Activated CD8-positive, alpha-beta memory T cell treated with anti-CD3 and anti-CD28 coated beads, Interleukin-2, amount 10 ng/mL, durations not matched to agents 7 days and 5 days (primary cell): Measurements from ENCODE around the gene CRIM1. TPM values are rescaled to one million over a fixed set of nuclear protein-coding genes. Genes with fewer than 3 reads are reported as not detected.

Source experiments
- ATAC-seq: fragments of 150-1000 bp; cut with Tn5 transposase; one replicate; pipeline ENCODE4 v1.10.0; 2021; ENCODE audit warnings: moderate library complexity
- CTCF ChIA-PET: fragments of 350-600 bp; sonication (Branson Sonifier 250); formaldehyde crosslinking; loops from one replicate; lab custom pipeline; 2021; ENCODE audit warnings: antibody characterized with exemption; lab: Charles Lee
- DNase-seq: peaks from one replicate; pipeline ENCODE4 v3.0.0-alpha.2; 2020
- H3K27ac Mint-ChIP-seq: one replicate; pipeline ENCODE4 v1.8.0; 2021; ENCODE audit warnings: mild to moderate bottlenecking, mixed read lengths
- H3K27me3 Mint-ChIP-seq: one replicate; pipeline ENCODE4 v1.8.0; 2021; ENCODE audit warnings: mixed read lengths
- H3K36me3 Mint-ChIP-seq: one replicate; pipeline ENCODE4 v1.8.0; 2021; ENCODE audit warnings: mild to moderate bottlenecking, mixed read lengths
- H3K4me1 Mint-ChIP-seq: one replicate; pipeline ENCODE4 v1.8.0; 2021; ENCODE audit warnings: mixed read lengths
- H3K4me3 Mint-ChIP-seq: one replicate; pipeline ENCODE4 v1.8.0; 2021; ENCODE audit warnings: mild to moderate bottlenecking, moderate library complexity, mixed read lengths
- H3K9me3 Mint-ChIP-seq: one replicate; pipeline ENCODE4 v1.8.0; 2022; ENCODE audit warnings: low read depth, mixed read lengths
- total RNA-seq, 2 experiments: library from RNA; stranded (reverse); gene quantifications; one replicate each; pipeline ENCODE4 v1.2.3, GENCODE V29; 2021

CRIM1 gene
- total RNA-seq, 2 experiments from 2014 or later = 12.6 to 17.6 TPM

- ATAC-seq = no peak
Observed at GRCh38 chr2:36369716-36370115, 14.1 kb downstream of the CRIM1 start.

GRCh38 chr2:36370281-36370680 lies 14.7 kb downstream of the CRIM1 start:
- H3K9me3 Mint-ChIP-seq = no peaks in the 10 kb centered on the region
- H3K36me3 Mint-ChIP-seq = peaks cover 4% of the 10 kb centered on the region
- CTCF ChIA-PET = no interaction called here
- H3K4me1 Mint-ChIP-seq = peaks cover 16% of the 10 kb centered on the region
- no peak overlapping the region for H3K4me3 Mint-ChIP-seq
- no peaks in the 10 kb centered on the region for H3K27me3 Mint-ChIP-seq
- DNase-seq (no peak), ATAC-seq (no peak)
- H3K27ac Mint-ChIP-seq = no peak overlapping the region

More at GRCh38 chr2:36369716-36370115, 14.1 kb downstream of the CRIM1 start:
- CTCF ChIA-PET = interaction anchor here (0.8 kb wide), 1 partner anchor 17 kb away, joined by 3 read pairs; no protein-coding TSS in a partner anchor
- Mint-ChIP-seq H3K27ac (no peak overlapping the region), H3K4me3 (no peak overlapping the region), H3K9me3 (no peaks in the 10 kb centered on the region), H3K36me3 (peaks cover 4% of the 10 kb centered on the region), H3K27me3 (no peaks in the 10 kb centered on the region), H3K4me1 (peaks cover 16% of the 10 kb centered on the region)
- no peak for DNase-seq

- H3K27me3 Mint-ChIP-seq = no peaks in the 10 kb centered on the region
- H3K9me3 Mint-ChIP-seq = no peaks in the 10 kb centered on the region
- ATAC-seq (no peak), DNase-seq (no peak)
- H3K36me3 Mint-ChIP-seq = peaks cover 4% of the 10 kb centered on the region
- no peak overlapping the region for H3K27ac Mint-ChIP-seq
- H3K4me1 Mint-ChIP-seq = peaks cover 16% of the 10 kb centered on the region
- no peak overlapping the region for H3K4me3 Mint-ChIP-seq
- CTCF ChIA-PET = no interaction called here
Observed at GRCh38 chr2:36371070-36371874, 15.7 kb downstream of the CRIM1 start.

- H3K27ac Mint-ChIP-seq = no peak overlapping the region
- H3K4me1 Mint-ChIP-seq = peaks cover 16% of the 10 kb centered on the region
- CTCF ChIA-PET = interaction anchor here (1.3 kb wide), 1 partner anchor 19 kb away, joined by 3 read pairs; no protein-coding TSS in a partner anchor
- H3K36me3 Mint-ChIP-seq = peaks cover 4% of the 10 kb centered on the region
- ATAC-seq (no peak), DNase-seq (no peak)
- no peaks in the 10 kb centered on the region for H3K9me3 Mint-ChIP-seq
- no peak overlapping the region for H3K4me3 Mint-ChIP-seq
- H3K27me3 Mint-ChIP-seq = no peaks in the 10 kb centered on the region
Observed at GRCh38 chr2:36371928-36372391, 16.4 kb downstream of the CRIM1 start.

- peaks cover 4% of the 10 kb centered on the region for H3K36me3 Mint-ChIP-seq
- H3K4me1 Mint-ChIP-seq = peaks cover 16% of the 10 kb centered on the region
- H3K9me3 Mint-ChIP-seq = no peaks in the 10 kb centered on the region
- H3K27me3 Mint-ChIP-seq = no peaks in the 10 kb centered on the region
- ATAC-seq = no peak
- CTCF ChIA-PET = interaction anchor here (1.3 to 1.8 kb wide), 2 partner anchors 9 to 20 kb away, joined by 3 to 4 read pairs; no protein-coding TSS in a partner anchor
- H3K27ac Mint-ChIP-seq = no peak overlapping the region
- no peak for DNase-seq
- H3K4me3 Mint-ChIP-seq = no peak overlapping the region
Observed at GRCh38 chr2:36373149-36373926, 17.8 kb downstream of the CRIM1 start.

- H3K4me1 Mint-ChIP-seq = peaks cover 20% of the 10 kb centered on the region
- no peak for DNase-seq
- ATAC-seq = no peak
- peaks cover 4% of the 10 kb centered on the region for H3K36me3 Mint-ChIP-seq
- H3K4me3 Mint-ChIP-seq = no peak overlapping the region
- H3K27me3 Mint-ChIP-seq = no peaks in the 10 kb centered on the region
- H3K27ac Mint-ChIP-seq = no peak overlapping the region
- CTCF ChIA-PET = interaction anchor here (1.8 kb wide), 1 partner anchor 10 kb away, joined by 4 read pairs; no protein-coding TSS in a partner anchor
- no peaks in the 10 kb centered on the region for H3K9me3 Mint-ChIP-seq
Observed at GRCh38 chr2:36374585-36374984, 19.0 kb downstream of the CRIM1 start.

- Mint-ChIP-seq H3K36me3 (peaks cover 4% of the 10 kb centered on the region), H3K4me3 (no peak overlapping the region), H3K27me3 (no peaks in the 10 kb centered on the region), H3K4me1 (peaks cover 22% of the 10 kb centered on the region), H3K9me3 (no peaks in the 10 kb centered on the region), H3K27ac (no peak overlapping the region)
- CTCF ChIA-PET = interaction anchor here (1.6 kb wide), 1 partner anchor 12 kb away, joined by 4 read pairs; no protein-coding TSS in a partner anchor
- DNase-seq (no peak), ATAC-seq (no peak)
Observed at GRCh38 chr2:36376319-36376765, 20.8 kb downstream of the CRIM1 start.

- CTCF ChIA-PET = interaction anchor here (1.6 kb wide), 1 partner anchor 13 kb away, joined by 4 read pairs; no protein-coding TSS in a partner anchor
- no peak overlapping the region for H3K27ac Mint-ChIP-seq
- H3K4me3 Mint-ChIP-seq = no peak overlapping the region
- H3K4me1 Mint-ChIP-seq = peaks cover 22% of the 10 kb centered on the region
- DNase-seq = no peak
- H3K36me3 Mint-ChIP-seq = peaks cover 4% of the 10 kb centered on the region
- ATAC-seq = no peak
- H3K27me3 Mint-ChIP-seq = no peaks in the 10 kb centered on the region
- H3K9me3 Mint-ChIP-seq = no peaks in the 10 kb centered on the region
Observed at GRCh38 chr2:36376992-36377738, 21.6 kb downstream of the CRIM1 start.

- peaks cover 5% of the 10 kb centered on the region for H3K27me3 Mint-ChIP-seq
- DNase-seq (no peak), ATAC-seq (peak; percentile 33)
- H3K4me1 Mint-ChIP-seq = peaks cover 6% of the 10 kb centered on the region
- CTCF ChIA-PET = no interaction called here
- H3K9me3 Mint-ChIP-seq = no peaks in the 10 kb centered on the region
- no peak overlapping the region for H3K4me3 Mint-ChIP-seq
- no peaks in the 10 kb centered on the region for H3K36me3 Mint-ChIP-seq
- no peak overlapping the region for H3K27ac Mint-ChIP-seq
Observed at GRCh38 chr2:36379710-36380448, 24.3 kb downstream of the CRIM1 start.

- no peaks in the 10 kb centered on the region for H3K9me3 Mint-ChIP-seq
- no peak for DNase-seq
- H3K36me3 Mint-ChIP-seq = no peaks in the 10 kb centered on the region
- peaks cover 6% of the 10 kb centered on the region for H3K4me1 Mint-ChIP-seq
- no peak overlapping the region for H3K27ac Mint-ChIP-seq
- CTCF ChIA-PET = no interaction called here
- peaks cover 12% of the 10 kb centered on the region for H3K27me3 Mint-ChIP-seq
- no peak overlapping the region for H3K4me3 Mint-ChIP-seq
- no peak for ATAC-seq
Observed at GRCh38 chr2:36380624-36381481, 25.3 kb downstream of the CRIM1 start.

GRCh38 chr2:36381993-36382392 lies 26.4 kb downstream of the CRIM1 start:
- H3K4me3 Mint-ChIP-seq = no peak overlapping the region
- DNase-seq (no peak), ATAC-seq (no peak)
- CTCF ChIA-PET = no interaction called here
- peaks cover 19% of the 10 kb centered on the region for H3K27me3 Mint-ChIP-seq
- H3K36me3 Mint-ChIP-seq = no peaks in the 10 kb centered on the region
- H3K4me1 Mint-ChIP-seq = peaks cover 6% of the 10 kb centered on the region
- H3K27ac Mint-ChIP-seq = no peak overlapping the region
- H3K9me3 Mint-ChIP-seq = no peaks in the 10 kb centered on the region

- CTCF ChIA-PET = no interaction called here
- H3K4me1 Mint-ChIP-seq = peaks cover 9% of the 10 kb centered on the region
- H3K9me3 Mint-ChIP-seq = no peaks in the 10 kb centered on the region
- H3K36me3 Mint-ChIP-seq = no peaks in the 10 kb centered on the region
- ATAC-seq = no peak
- H3K27ac Mint-ChIP-seq = no peak overlapping the region
- H3K4me3 Mint-ChIP-seq = no peak overlapping the region
- peaks cover 22% of the 10 kb centered on the region for H3K27me3 Mint-ChIP-seq
- no peak for DNase-seq
Observed at GRCh38 chr2:36382472-36382871, 26.9 kb downstream of the CRIM1 start.
